OCI-LY3 (cell line): ENCODE measurements around the gene SLC8A1.

Experiments used
- H2AFZ ChIP-seq: fragments of 200-600, 300-600 bp; shearing (Covaris generic); 2 replicates; pipeline ENCODE4 v1.6.0; 2014; ENCODE audit warnings: antibody characterized with exemption, low read depth, low read length
- H3K27ac ChIP-seq: fragments of 200-600, 300-600 bp; sonication (generic); 2 replicates; pipeline ENCODE4 v1.5.1; 2014; ENCODE audit warnings: mild to moderate bottlenecking, low read length, moderate library complexity, mixed read lengths
- H3K27me3 ChIP-seq: fragments of 200-600, 300-600 bp; sonication (generic); 2 replicates; pipeline ENCODE4 v1.6.1; 2014; ENCODE audit warnings: low read depth, low read length, mixed read lengths
- H3K36me3 ChIP-seq: fragments of 200-600, 300-600 bp; sonication (generic); replicated peaks from 2 replicates; pipeline ENCODE3; 2014; ENCODE audit warnings: low read depth, low read length, mixed read lengths
- H3K4me1 ChIP-seq: fragments of 300-600, 200-600 bp; sonication (generic); 2 replicates; pipeline ENCODE4 v1.6.1; 2014; ENCODE audit warnings: low read length, mixed read lengths
- H3K4me2 ChIP-seq: fragments of 200-600, 300-600 bp; sonication (generic); 2 replicates; pipeline ENCODE4 v1.6.1; 2014; ENCODE audit warnings: low read length, mixed read lengths
- H3K4me3 ChIP-seq: fragments of 300-600, 200-600 bp; sonication (generic); 2 replicates; pipeline ENCODE4 v1.5.1; 2014; ENCODE audit warnings: antibody characterized with exemption, mild to moderate bottlenecking, low read length, moderate library complexity
- H3K79me2 ChIP-seq: fragments of 300-600, 200-600 bp; shearing (Covaris generic); 2 replicates; pipeline ENCODE4 v1.6.1; 2014; ENCODE audit warnings: mild to moderate bottlenecking, low read length, mixed read lengths
- H3K9ac ChIP-seq: fragments of 300-600, 200-600 bp; shearing (Covaris generic); 2 replicates; pipeline ENCODE4 v1.6.0; 2014; ENCODE audit warnings: mild to moderate bottlenecking, low read length, moderate library complexity
- H3K9me3 ChIP-seq: fragments of 200-600, 300-600 bp; shearing (Covaris generic); 2 replicates; pipeline ENCODE4 v1.6.1; 2014; ENCODE audit warnings: low read length, mixed read lengths; ENCODE audit not compliant: insufficient read depth
- H4K20me1 ChIP-seq: fragments of 200-600, 300-600 bp; sonication (generic); 2 replicates; pipeline ENCODE4 v1.6.1; 2016; ENCODE audit warnings: low read length, mixed read lengths; ENCODE audit not compliant: insufficient read depth
- EZH2phosphoT487 ChIP-seq: fragments of 200-600 bp; shearing (Covaris generic); IDR thresholded peaks from 2 replicates; pipeline ENCODE4 v1.6.1; 2018; ENCODE audit warnings: antibody characterized with exemption, mixed run types, low read depth
- TF ChIP-seq, protein P1 (sequence below): fragments of 200-600, 300-600 bp; sonication (generic); IDR thresholded peaks from 2 replicates; pipeline ENCODE4 v1.5.1; 2014; ENCODE audit warnings: antibody characterized with exemption, low read length, low read depth

Gene SLC8A1

DNA sequence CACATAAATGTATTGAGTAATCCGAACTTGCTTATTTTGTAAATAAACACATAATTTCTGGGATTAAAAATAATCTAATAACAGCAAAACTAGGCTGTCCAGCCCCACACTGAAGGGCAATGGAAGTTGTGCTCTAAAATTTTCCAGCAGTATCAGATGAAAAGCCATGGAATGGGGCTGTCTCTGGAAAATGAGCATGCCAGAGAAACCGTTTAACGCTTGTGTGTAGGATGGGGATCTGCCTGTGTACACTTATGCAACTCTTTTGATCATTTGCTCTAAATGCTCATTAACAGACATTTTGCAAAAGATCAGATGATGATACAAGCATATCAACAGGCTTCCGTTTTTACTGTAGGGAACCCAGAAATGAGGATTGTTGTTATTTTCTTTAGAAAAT lies 177.6 kb downstream of the SLC8A1 start:
- H4K20me1 ChIP-seq, result no peaks in the 10 kb centered on the region
- H3K4me1 ChIP-seq, result no peaks in the 10 kb centered on the region
- TF ChIP-seq, protein P1, sequence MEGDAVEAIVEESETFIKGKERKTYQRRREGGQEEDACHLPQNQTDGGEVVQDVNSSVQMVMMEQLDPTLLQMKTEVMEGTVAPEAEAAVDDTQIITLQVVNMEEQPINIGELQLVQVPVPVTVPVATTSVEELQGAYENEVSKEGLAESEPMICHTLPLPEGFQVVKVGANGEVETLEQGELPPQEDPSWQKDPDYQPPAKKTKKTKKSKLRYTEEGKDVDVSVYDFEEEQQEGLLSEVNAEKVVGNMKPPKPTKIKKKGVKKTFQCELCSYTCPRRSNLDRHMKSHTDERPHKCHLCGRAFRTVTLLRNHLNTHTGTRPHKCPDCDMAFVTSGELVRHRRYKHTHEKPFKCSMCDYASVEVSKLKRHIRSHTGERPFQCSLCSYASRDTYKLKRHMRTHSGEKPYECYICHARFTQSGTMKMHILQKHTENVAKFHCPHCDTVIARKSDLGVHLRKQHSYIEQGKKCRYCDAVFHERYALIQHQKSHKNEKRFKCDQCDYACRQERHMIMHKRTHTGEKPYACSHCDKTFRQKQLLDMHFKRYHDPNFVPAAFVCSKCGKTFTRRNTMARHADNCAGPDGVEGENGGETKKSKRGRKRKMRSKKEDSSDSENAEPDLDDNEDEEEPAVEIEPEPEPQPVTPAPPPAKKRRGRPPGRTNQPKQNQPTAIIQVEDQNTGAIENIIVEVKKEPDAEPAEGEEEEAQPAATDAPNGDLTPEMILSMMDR, result no peak
- TF ChIP-seq EZH2phosphoT487, result no peak
- no peaks in the 10 kb centered on the region for H3K27me3 ChIP-seq
- H3K27ac ChIP-seq, result no peak overlapping the region
- no peak overlapping the region for H3K4me3 ChIP-seq
- H3K4me2 ChIP-seq, result no peak overlapping the region
- H2AFZ ChIP-seq, result no peak overlapping the region
- H3K9me3 ChIP-seq, result no peaks in the 10 kb centered on the region
- H3K36me3 ChIP-seq, result no peaks in the 10 kb centered on the region
- no peak overlapping the region for H3K9ac ChIP-seq
- no peaks in the 10 kb centered on the region for H3K79me2 ChIP-seq

DNA sequence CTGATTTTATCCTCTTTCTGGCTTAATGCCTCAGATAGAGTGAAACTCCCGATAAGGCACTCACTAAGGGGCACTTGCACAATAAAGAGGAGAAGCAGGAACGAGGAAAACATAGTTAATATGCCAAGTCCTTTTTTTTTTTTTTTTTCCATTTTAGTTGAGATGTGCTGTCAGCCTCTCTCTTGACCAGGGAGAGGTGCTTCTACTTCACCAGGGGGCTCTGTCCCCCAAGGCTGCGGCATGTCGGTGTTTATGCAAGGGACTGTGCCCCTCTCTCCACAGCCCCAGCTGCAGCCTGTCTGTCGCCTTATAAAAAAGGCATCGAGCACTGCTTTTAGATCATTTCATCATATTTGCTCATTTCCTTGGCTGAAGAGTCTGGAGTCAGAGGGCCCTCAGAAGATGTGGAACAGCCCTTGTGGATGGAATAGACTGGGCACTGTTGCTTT lies 178.1 kb downstream of the SLC8A1 start:
- no peaks in the 10 kb centered on the region for H3K79me2 ChIP-seq
- H2AFZ ChIP-seq, result no peak overlapping the region
- no peak overlapping the region for H3K9ac ChIP-seq
- TF ChIP-seq EZH2phosphoT487, result no peak
- TF ChIP-seq, protein P1, result no peak
- no peak overlapping the region for H3K4me2 ChIP-seq
- H3K4me1 ChIP-seq, result no peaks in the 10 kb centered on the region
- no peak overlapping the region for H3K4me3 ChIP-seq
- H4K20me1 ChIP-seq, result no peaks in the 10 kb centered on the region
- H3K27me3 ChIP-seq, result no peaks in the 10 kb centered on the region
- H3K27ac ChIP-seq, result no peak overlapping the region
- no peaks in the 10 kb centered on the region for H3K9me3 ChIP-seq
- no peaks in the 10 kb centered on the region for H3K36me3 ChIP-seq

DNA sequence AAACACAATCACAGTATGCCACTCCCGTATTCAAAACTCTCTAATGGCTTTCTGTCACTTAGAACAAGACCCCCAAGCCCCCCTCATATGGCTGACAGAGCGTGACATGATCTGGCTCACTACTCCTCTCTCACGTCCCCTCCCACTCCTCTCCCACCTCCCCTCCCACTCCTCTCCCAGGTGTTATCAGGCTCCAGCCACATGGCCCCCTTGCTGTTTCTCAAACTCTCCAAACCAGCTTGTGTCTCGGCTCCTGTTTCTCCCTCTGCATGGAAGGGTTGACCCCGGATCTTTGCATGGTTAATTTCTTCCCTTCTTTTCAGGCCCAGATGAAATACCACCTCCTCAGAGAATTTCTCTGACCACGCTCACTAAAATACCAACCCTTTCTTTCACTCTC lies 180.8 kb downstream of the SLC8A1 start:
- Histone ChIP-seq H3K4me2 (no peak overlapping the region), H3K36me3 (no peaks in the 10 kb centered on the region), H3K9me3 (no peaks in the 10 kb centered on the region), H3K27me3 (no peaks in the 10 kb centered on the region), H3K4me3 (no peak overlapping the region), H3K79me2 (no peaks in the 10 kb centered on the region), H3K9ac (no peak overlapping the region), H3K27ac (no peak overlapping the region), H4K20me1 (no peaks in the 10 kb centered on the region), H3K4me1 (no peaks in the 10 kb centered on the region), H2AFZ (no peak overlapping the region)
- TF ChIP-seq, protein P1, result no peak

DNA sequence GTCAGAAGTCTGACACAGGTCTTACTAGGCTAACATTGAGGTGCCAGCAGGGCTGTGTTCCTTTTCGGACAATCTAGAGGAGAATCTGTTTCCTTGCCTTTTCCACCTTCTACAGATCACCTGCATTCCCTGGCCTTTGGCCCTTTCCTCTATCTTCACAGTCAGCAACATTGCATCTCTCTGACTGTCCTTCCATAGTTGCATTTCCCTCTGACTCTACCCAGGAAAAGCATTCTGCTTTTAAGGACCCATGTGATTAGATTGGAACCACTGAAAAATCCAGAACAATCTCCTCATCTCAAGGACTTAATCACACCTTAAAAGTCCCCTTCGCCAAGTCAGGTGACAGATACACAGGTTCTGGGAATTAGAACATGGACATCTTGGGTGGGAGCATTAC lies 181.5 kb downstream of the SLC8A1 start:
- H4K20me1 ChIP-seq, result no peaks in the 10 kb centered on the region
- H3K27ac ChIP-seq, result no peak overlapping the region
- H3K36me3 ChIP-seq, result no peaks in the 10 kb centered on the region
- no peak overlapping the region for H3K4me2 ChIP-seq
- H3K27me3 ChIP-seq, result no peaks in the 10 kb centered on the region
- no peaks in the 10 kb centered on the region for H3K9me3 ChIP-seq
- no peaks in the 10 kb centered on the region for H3K79me2 ChIP-seq
- no peak overlapping the region for H3K4me3 ChIP-seq
- H3K9ac ChIP-seq, result no peak overlapping the region
- H2AFZ ChIP-seq, result no peak overlapping the region
- no peaks in the 10 kb centered on the region for H3K4me1 ChIP-seq
- TF ChIP-seq, protein P1, result no peak
- TF ChIP-seq EZH2phosphoT487, result no peak
